Body of pancreas (tissue), 4 donors: ENCODE measurements around the gene NUFIP1.

Experiments used
- CTCF ChIP-seq, 7 experiments: fragments of 450-650 bp in 4 of 7; fragments of 200-600 bp in 3 of 7; sonication (generic) in 3 of 7; IDR thresholded peaks; one replicate each; pipeline ENCODE4 v1.5.1; 2016 to 2019; ENCODE audit warnings: antibody characterized with exemption in 7 of 7
- POLR2A ChIP-seq, 3 donors: fragments of 450-650 bp; IDR thresholded peaks; one replicate each; pipeline ENCODE4 v1.6.1; 2016; ENCODE audit warnings: antibody characterized with exemption in 3 of 3, mild to moderate bottlenecking in 2 of 3

- TF ChIP-seq POLR2A (IDR thresholded peaks at IDR 0.05) (no peak), CTCF (IDR thresholded peaks at IDR 0.05) (no peak)
Observed at GRCh38 chr13:44895264-44895952, 93.9 kb downstream of the NUFIP1 start.
